ELR (cell line): Measurements from ENCODE around the gene MEGF11.
"Not testable (repeated sequence)": the region's sequence is repeated elsewhere in the genome, so short reads cannot be mapped to it uniquely, and the experiment has no call there.

Source experiments
- DNase-seq: peaks from one replicate; pipeline ENCODE4 v3.0.0-alpha.2; 2015; ENCODE audit warnings: low read depth

MEGF11 gene

GRCh38 chr15:65884511-65884910, 369.0 kb downstream of the MEGF11 start:
- DNase-seq, result no peak

- DNase-seq, result no peak
These were observed 370.0 kb downstream of the MEGF11 start for GRCh38 chr15:65883571-65883970.

- DNase-seq, result no peak
These were observed 371.6 kb downstream of the MEGF11 start for GRCh38 chr15:65881766-65882434.

GRCh38 chr15:65877749-65878148, 375.8 kb downstream of the MEGF11 start:
- no peak for DNase-seq

GRCh38 chr15:65875458-65875857, 378.1 kb downstream of the MEGF11 start:
- no peak for DNase-seq

GRCh38 chr15:65873256-65873655, 380.3 kb downstream of the MEGF11 start:
- DNase-seq, result no peak

- DNase-seq, result peak; percentile 60
These were observed 381.0 kb downstream of the MEGF11 start for GRCh38 chr15:65872596-65872995.

- DNase-seq, result not testable (repeated sequence)
These were observed 381.7 kb downstream of the MEGF11 start for GRCh38 chr15:65871886-65872285.

- DNase-seq, result peak; percentile 58
These were observed 382.5 kb downstream of the MEGF11 start for GRCh38 chr15:65870889-65871533.

GRCh38 chr15:65869954-65870871, 383.3 kb downstream of the MEGF11 start:
- peak; percentile 57 for DNase-seq

- DNase-seq, result peak; percentile 96
These were observed 384.2 kb downstream of the MEGF11 start, which contains the start of gene RAB11A for GRCh38 chr15:65869126-65869953. RAB11A (plus strand) TSS chr15:65869491; CDS start chr15:65869586, 95 bp downstream.

GRCh38 chr15:65868546-65869125, 384.9 kb downstream of the MEGF11 start:
- DNase-seq, result peak; percentile 69

- DNase-seq, result not testable (repeated sequence)
These were observed 385.6 kb downstream of the MEGF11 start for GRCh38 chr15:65867933-65868332.

GRCh38 chr15:65867244-65867643, 386.3 kb downstream of the MEGF11 start:
- DNase-seq, result peak; percentile 17

GRCh38 chr15:65863106-65863505, 390.4 kb downstream of the MEGF11 start:
- no peak for DNase-seq

- DNase-seq, result peak; percentile 80
These were observed 390.9 kb downstream of the MEGF11 start for GRCh38 chr15:65862682-65863081.

GRCh38 chr15:65857718-65858402, 395.7 kb downstream of the MEGF11 start:
- no peak for DNase-seq

- peak; percentile 76 for DNase-seq
These were observed 396.6 kb downstream of the MEGF11 start for GRCh38 chr15:65856821-65857455.

GRCh38 chr15:65851981-65852380, 401.6 kb downstream of the MEGF11 start:
- no peak for DNase-seq

- DNase-seq, result no peak
These were observed 405.6 kb downstream of the MEGF11 start for GRCh38 chr15:65847989-65848388.
